H1 (cell line): Measurements from ENCODE around the gene RYK. TPM values are rescaled to one million over a fixed set of nuclear protein-coding genes. Genes with fewer than 3 reads are reported as not detected.
A peak's percentile ranks its signal among the peaks of the same experiment; 100 is the strongest.

Source experiments
- CTCF ChIA-PET: fragments of 300-600 bp; sonication (Branson Sonifier 250); formaldehyde crosslinking; loops from one replicate; lab custom pipeline; 2021; ENCODE audit not compliant: partially characterized antibody; lab: Charles Lee
- POLR2A ChIA-PET: fragments of 300-600 bp; sonication (Branson Sonifier 250); formaldehyde crosslinking; loops from one replicate; lab custom pipeline; 2021; ENCODE audit warnings: inconsistent platforms; ENCODE audit not compliant: partially characterized antibody; lab: Charles Lee
- DNase-seq, 2 experiments: peaks; one replicate each; pipeline versions ENCODE4 v3.0.0 to v3.0.0-alpha.2; 2010 to 2022; ENCODE audit warnings: low spot score in 2 of 2, low read depth in 1 of 2, mixed read lengths in 1 of 2
- FAIRE-seq: peaks from 2 replicates; lab custom pipeline; 2011; peaks lifted over from hg19 to GRCh38; lab: Jason Lieb, UNC
- H2AFZ ChIP-seq: 2 replicates; pipeline ENCODE4 v1.8.1; 2012; ENCODE audit warnings: low read length, inconsistent platforms
- H2AK5ac ChIP-seq: 2 replicates; pipeline ENCODE4 v1.6.1; 2013; ENCODE audit warnings: low read depth, low read length
- H2BK120ac ChIP-seq: replicated peaks from 2 replicates; pipeline ENCODE3; 2013; ENCODE audit warnings: low read depth, low read length, inconsistent platforms
- H2BK12ac ChIP-seq: 2 replicates; pipeline ENCODE4 v1.6.1; 2013; ENCODE audit warnings: low read depth, low read length
- H2BK15ac ChIP-seq: 2 replicates; pipeline ENCODE4 v1.6.1; 2013; ENCODE audit warnings: low read length
- H2BK20ac ChIP-seq: 2 replicates; pipeline ENCODE4 v1.6.1; 2013; ENCODE audit warnings: low read length
- H2BK5ac ChIP-seq: 2 replicates; pipeline ENCODE4 v1.6.1; 2013; ENCODE audit warnings: low read depth, low read length
- H3K14ac ChIP-seq: 2 replicates; pipeline ENCODE4 v1.6.1; 2013; ENCODE audit warnings: inconsistent platforms; ENCODE audit not compliant: insufficient read length
- H3K18ac ChIP-seq: 2 replicates; pipeline ENCODE4 v1.6.1; 2013; ENCODE audit warnings: low read length; ENCODE audit errors: extremely low read depth
- H3K23ac ChIP-seq: 2 replicates; pipeline ENCODE4 v1.6.1; 2013; ENCODE audit warnings: inconsistent platforms; ENCODE audit not compliant: insufficient read length
- H3K23me2 ChIP-seq: 2 replicates; pipeline ENCODE4 v1.6.1; 2013; ENCODE audit warnings: low read depth, low read length
- H3K27ac ChIP-seq: 2 replicates; pipeline ENCODE4 v1.6.1; 2011; ENCODE audit warnings: low read depth, low read length, inconsistent platforms
- H3K27me3 ChIP-seq, 4 experiments: replicated peaks in 1 of 4; 1 replicate in 1 of 4; 2 replicates in 3 of 4; pipeline versions ENCODE4 v1.6.1 to v1.8.1; 2011 to 2013; ENCODE audit warnings: low read length in 3 of 4, mild to moderate bottlenecking in 3 of 4, inconsistent platforms in 2 of 4, mixed read lengths in 2 of 4, moderate library complexity in 1 of 4; ENCODE audit not compliant: control insufficient read depth in 3 of 4, insufficient read depth in 3 of 4; ENCODE audit errors: extremely low read depth in 1 of 4
- H3K36me3 ChIP-seq, 4 experiments: 2 replicates each; pipeline versions ENCODE4 v1.6.1 to v1.8.1; 2011 to 2013; ENCODE audit warnings: mild to moderate bottlenecking in 4 of 4, low read length in 3 of 4, moderate library complexity in 2 of 4, control low read depth in 1 of 4, inconsistent platforms in 1 of 4; ENCODE audit not compliant: insufficient read depth in 4 of 4, control insufficient read depth in 2 of 4
- H3K4ac ChIP-seq: replicated peaks from 2 replicates; pipeline ENCODE3; 2013; ENCODE audit warnings: low read length, low read depth, mixed read lengths, inconsistent platforms; ENCODE audit not compliant: insufficient read length
- H3K4me1 ChIP-seq, 4 experiments: replicated peaks in 1 of 4; 1 replicate in 1 of 4; 2 replicates in 3 of 4; pipeline versions ENCODE4 v1.6.1 to v1.8.1; 2011 to 2013; ENCODE audit warnings: low read length in 3 of 4, inconsistent platforms in 2 of 4, mixed read lengths in 1 of 4; ENCODE audit not compliant: insufficient read depth in 4 of 4, control insufficient read depth in 3 of 4
- H3K4me2 ChIP-seq, 2 experiments: 2 replicates each; pipeline versions ENCODE4 v1.6.1 to v1.8.1; 2011 to 2013; ENCODE audit warnings: low read depth in 2 of 2, low read length in 2 of 2, control low read depth in 1 of 2, inconsistent platforms in 1 of 2, mild to moderate bottlenecking in 1 of 2; ENCODE audit not compliant: insufficient read depth in 1 of 2
- H3K4me3 ChIP-seq, 4 experiments: fragments of 200-600, 300-600 bp in 1 of 4; sonication (generic), shearing (Covaris generic), sonication (Bioruptor Twin) in 1 of 4; 2 replicates each; pipeline versions ENCODE4 v1.5.1 to v1.8.1; 2011 to 2016; ENCODE audit warnings: low read length in 4 of 4, low read depth in 3 of 4, control low read depth in 2 of 4, inconsistent platforms in 2 of 4, mild to moderate bottlenecking in 2 of 4, mixed read lengths in 1 of 4, moderate library complexity in 1 of 4; ENCODE audit not compliant: insufficient read depth in 2 of 4; ENCODE audit errors: extremely low read depth in 1 of 4
- H3K56ac ChIP-seq: replicated peaks from 2 replicates; pipeline ENCODE3; 2013; ENCODE audit warnings: low read depth, mild to moderate bottlenecking, mixed read lengths, low read length, inconsistent platforms; ENCODE audit not compliant: insufficient read length
- H3K79me1 ChIP-seq: 2 replicates; pipeline ENCODE4 v1.6.1; 2013; ENCODE audit warnings: low read depth, low read length, control low read depth
- H3K79me2 ChIP-seq, 2 experiments: 2 replicates each; pipeline versions ENCODE4 v1.6.1 to v1.8.1; 2012 to 2013; ENCODE audit warnings: low read length in 2 of 2, mild to moderate bottlenecking in 2 of 2, inconsistent platforms in 1 of 2; ENCODE audit not compliant: insufficient read depth in 2 of 2, control insufficient read depth in 1 of 2
- H3K9ac ChIP-seq, 4 experiments: replicated peaks in 1 of 4; 1 replicate in 1 of 4; 2 replicates in 3 of 4; pipeline versions ENCODE4 v1.6.1 to v1.8.1; 2011 to 2013; ENCODE audit warnings: low read depth in 3 of 4, low read length in 3 of 4, control low read depth in 2 of 4, mild to moderate bottlenecking in 2 of 4, moderate library complexity in 2 of 4, inconsistent platforms in 1 of 4; ENCODE audit errors: extremely low read depth in 1 of 4
- H3K9me3 ChIP-seq, 2 experiments: 2 replicates each; pipeline versions ENCODE4 v1.6.1 to v1.8.1; 2012 to 2013; ENCODE audit warnings: mild to moderate bottlenecking in 2 of 2, moderate library complexity in 2 of 2, control low read depth in 1 of 2, inconsistent platforms in 1 of 2, low read depth in 1 of 2, low read length in 1 of 2, mixed read lengths in 1 of 2; ENCODE audit not compliant: insufficient read depth in 2 of 2
- H4K20me1 ChIP-seq, 2 experiments: replicated peaks in 1 of 2; 2 replicates each; pipeline versions ENCODE3 to v1.8.1; 2011 to 2013; ENCODE audit warnings: inconsistent platforms in 2 of 2, low read length in 2 of 2, mild to moderate bottlenecking in 1 of 2; ENCODE audit not compliant: insufficient read depth in 2 of 2, control insufficient read depth in 1 of 2
- H4K5ac ChIP-seq: 2 replicates; pipeline ENCODE4 v1.6.1; 2013; ENCODE audit warnings: low read length, low read depth, mixed read lengths, inconsistent platforms; ENCODE audit not compliant: insufficient read length
- H4K8ac ChIP-seq: 2 replicates; pipeline ENCODE4 v1.8.0; 2013; ENCODE audit warnings: mild to moderate bottlenecking, moderate library complexity, low read length, inconsistent platforms; ENCODE audit not compliant: insufficient read depth; ENCODE audit errors: extremely low read depth
- H4K91ac ChIP-seq: replicated peaks from 2 replicates; pipeline ENCODE3; 2013; ENCODE audit warnings: low read length, mixed read lengths, inconsistent platforms; ENCODE audit not compliant: insufficient read length
- BACH1 ChIP-seq: IDR thresholded peaks from 2 replicates; pipeline ENCODE4 v1.6.1; 2012; ENCODE audit warnings: low read length, improper control_type of control experiment
- EP300 ChIP-seq, 2 experiments: IDR thresholded peaks; 1 replicate in 1 of 2; 2 replicates in 1 of 2; pipeline ENCODE4 v1.6.1; 2011 to 2012; ENCODE audit warnings: low read depth in 2 of 2, low read length in 2 of 2, mild to moderate bottlenecking in 2 of 2, borderline replicate concordance in 1 of 2, inconsistent platforms in 1 of 2, moderate library complexity in 1 of 2
- JUN ChIP-seq: IDR thresholded peaks from 2 replicates; pipeline ENCODE4 v1.6.1; 2011; ENCODE audit warnings: low read depth, mild to moderate bottlenecking, improper control_type of control experiment, low read length
- NANOG ChIP-seq: IDR thresholded peaks from 2 replicates; pipeline ENCODE4 v1.6.1; 2011; ENCODE audit warnings: low read length, low read depth, mild to moderate bottlenecking, inconsistent platforms; ENCODE audit not compliant: insufficient read depth, poor library complexity, severe bottlenecking
- RXRA ChIP-seq: IDR thresholded peaks from 2 replicates; pipeline ENCODE4 v1.6.1; 2011; ENCODE audit warnings: low read depth, mild to moderate bottlenecking, low read length, moderate library complexity; ENCODE audit not compliant: insufficient read depth
- SUZ12 ChIP-seq: fragments of 200-600 bp; sonication (generic); IDR thresholded peaks from 2 replicates; pipeline ENCODE4 v1.6.1; 2012; ENCODE audit warnings: mild to moderate bottlenecking, inconsistent platforms, low read length, moderate library complexity, mixed read lengths
- WGBS, 2 experiments: shearing (Covaris generic) in 1 of 2; methylation state at CpG; one replicate each; pipeline versions ENCODE4 v1.1.6 to v1.1.7; 2013 to 2015; ENCODE audit warnings: low lambda C conversion rate in 2 of 2, mixed read lengths in 2 of 2, inconsistent platforms in 1 of 2, low coverage in 1 of 2, missing lambda C conversion rate in 1 of 2; ENCODE audit not compliant: insufficient replicate concordance in 2 of 2, insufficient coverage in 1 of 2, insufficient read length in 1 of 2; ENCODE audit errors: extremely low coverage in 1 of 2, missing lambda C conversion rate in 1 of 2; 5-methylcytosine and 5-hydroxymethylcytosine counted together
- polyA plus RNA-seq, 7 experiments: library from polyadenylated mRNA; depleted of rRNA in 3 of 7; stranded (reverse) in 5 of 7; unstranded in 2 of 7; fragments of >200 nt in 5 of 7; fragments of 200-250 nt in 2 of 7; gene quantifications; 1 replicate in 5 of 7; 2 replicates in 1 of 7; 4 replicates in 1 of 7; pipeline versions ENCODE4 v1.2.1 to v1.2.3, GENCODE V29; 2011 to 2013; ENCODE audit warnings: missing spikeins in 2 of 7, mixed read lengths in 2 of 7
- total RNA-seq: library from RNA; stranded (reverse); fragmentation: NEBNext Ultra II Directional; extraction: Animal tissue kit (Norgen Biotek cat#: 25700); gene quantifications from 2 replicates; pipeline ENCODE4 v1.2.1, GENCODE V29; 2021
- TF ChIP-seq, protein P1 (sequence below): IDR thresholded peaks from 2 replicates; pipeline ENCODE4 v1.6.1; 2012; ENCODE audit warnings: inconsistent platforms
- TF ChIP-seq, protein P2 (sequence below), 3 experiments: IDR thresholded peaks; 1 replicate in 2 of 3; 2 replicates in 1 of 3; pipeline versions ENCODE4 v1.5.1 to v1.6.1; 2011; ENCODE audit warnings: low read length in 3 of 3, mild to moderate bottlenecking in 3 of 3, inconsistent platforms in 2 of 3, low read depth in 1 of 3, moderate library complexity in 1 of 3; ENCODE audit not compliant: insufficient read depth in 1 of 3; ENCODE audit errors: control extremely low read depth in 1 of 3

The RYK gene
- total and polyA plus RNA-seq, 2 of the 8 experiments (the other 6 are each of a cell fraction or from before 2014, with no cell fraction given) = 30.5 to 63.8 TPM

GRCh38 chr3:134212967-134213665, 37.5 kb downstream of the RYK start:
- no peak overlapping the region for H2BK5ac ChIP-seq
- H3K23ac ChIP-seq = no peak overlapping the region
- peaks cover 7% of the 10 kb centered on the region; the same call in 1 of the 2 replicates for H3K79me1 ChIP-seq
- no peaks in the 10 kb centered on the region for H3K4me1 ChIP-seq
- no peaks in the 10 kb centered on the region for H3K23me2 ChIP-seq
- no peaks in the 10 kb centered on the region for H3K27me3 ChIP-seq
- no peaks in the 10 kb centered on the region for H3K9me3 ChIP-seq
- no peak overlapping the region for H3K4ac ChIP-seq
- no peak overlapping the region for H2BK12ac ChIP-seq
- H2BK20ac ChIP-seq = no peak overlapping the region
- H3K27ac ChIP-seq = no peak overlapping the region
- H3K4me3 ChIP-seq = no peak overlapping the region
- H4K5ac ChIP-seq = no peak overlapping the region
- H3K56ac ChIP-seq = no peak overlapping the region
- no peak overlapping the region for H2AFZ ChIP-seq
- ChIA-PET CTCF (interaction anchor here (0.7 to 7.0 kb wide), 65 partner anchors 12 to 425 kb away, joined by 3 to 140 read pairs (median 6); no protein-coding TSS in a partner anchor), POLR2A (interaction anchor here (0.9 to 1.6 kb wide), 3 partner anchors 35 to 243 kb away, joined by 3 to 4 read pairs (median 4); no protein-coding TSS in a partner anchor)
- peak; percentile 91 for FAIRE-seq
- no peak overlapping the region for H3K4me2 ChIP-seq
- H3K79me2 ChIP-seq = peaks cover 0 to 11% of the 10 kb centered on the region in 2 experiments; a peak in 1 of 4 replicates
- H4K20me1 ChIP-seq = peaks cover 8 to 12% of the 10 kb centered on the region in 2 experiments
- H3K36me3 ChIP-seq = peaks cover 6 to 17% (median 11%) of the 10 kb centered on the region in 4 experiments; a peak in 7 of 8 replicates
- H3K18ac ChIP-seq = no peak overlapping the region
- H3K14ac ChIP-seq = no peak overlapping the region
- H4K8ac ChIP-seq = no peak overlapping the region
- no peak overlapping the region for H2BK15ac ChIP-seq
- H2BK120ac ChIP-seq = no peak overlapping the region
- peak; percentile 73 to 99 for DNase-seq
- no peak overlapping the region for H4K91ac ChIP-seq
- no peak overlapping the region for H3K9ac ChIP-seq
- no peak overlapping the region for H2AK5ac ChIP-seq
- WGBS, 2 experiments = 39% methylated on average over 3 of the region's 3 CpGs; no CpG with 5 or more reads in 1 of the 2 experiments
- TF ChIP-seq SUZ12 = no peak
- no peak for TF ChIP-seq BACH1
- TF ChIP-seq RXRA = no peak
- no peak for TF ChIP-seq JUN
- no peak for TF ChIP-seq EP300 (IDR thresholded peaks at IDR 0.05; ENCODE audit: borderline replicate concordance in 1 of 2, low read depth in 2 of 2, low read length in 2 of 2)
- TF ChIP-seq, protein P1, sequence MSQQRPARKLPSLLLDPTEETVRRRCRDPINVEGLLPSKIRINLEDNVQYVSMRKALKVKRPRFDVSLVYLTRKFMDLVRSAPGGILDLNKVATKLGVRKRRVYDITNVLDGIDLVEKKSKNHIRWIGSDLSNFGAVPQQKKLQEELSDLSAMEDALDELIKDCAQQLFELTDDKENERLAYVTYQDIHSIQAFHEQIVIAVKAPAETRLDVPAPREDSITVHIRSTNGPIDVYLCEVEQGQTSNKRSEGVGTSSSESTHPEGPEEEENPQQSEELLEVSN = no peak
- no peak for TF ChIP-seq NANOG
- TF ChIP-seq, protein P2, sequence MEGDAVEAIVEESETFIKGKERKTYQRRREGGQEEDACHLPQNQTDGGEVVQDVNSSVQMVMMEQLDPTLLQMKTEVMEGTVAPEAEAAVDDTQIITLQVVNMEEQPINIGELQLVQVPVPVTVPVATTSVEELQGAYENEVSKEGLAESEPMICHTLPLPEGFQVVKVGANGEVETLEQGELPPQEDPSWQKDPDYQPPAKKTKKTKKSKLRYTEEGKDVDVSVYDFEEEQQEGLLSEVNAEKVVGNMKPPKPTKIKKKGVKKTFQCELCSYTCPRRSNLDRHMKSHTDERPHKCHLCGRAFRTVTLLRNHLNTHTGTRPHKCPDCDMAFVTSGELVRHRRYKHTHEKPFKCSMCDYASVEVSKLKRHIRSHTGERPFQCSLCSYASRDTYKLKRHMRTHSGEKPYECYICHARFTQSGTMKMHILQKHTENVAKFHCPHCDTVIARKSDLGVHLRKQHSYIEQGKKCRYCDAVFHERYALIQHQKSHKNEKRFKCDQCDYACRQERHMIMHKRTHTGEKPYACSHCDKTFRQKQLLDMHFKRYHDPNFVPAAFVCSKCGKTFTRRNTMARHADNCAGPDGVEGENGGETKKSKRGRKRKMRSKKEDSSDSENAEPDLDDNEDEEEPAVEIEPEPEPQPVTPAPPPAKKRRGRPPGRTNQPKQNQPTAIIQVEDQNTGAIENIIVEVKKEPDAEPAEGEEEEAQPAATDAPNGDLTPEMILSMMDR (IDR thresholded peaks at IDR 0.05; ENCODE audit: control extremely low read depth in 1 of 3, insufficient read depth in 1 of 3, low read depth in 1 of 3, low read length in 3 of 3) = peak; percentile 82 to 99 (median 90)
